Effector memory CD4-positive, alpha-beta T cell (primary cell): Measurements from ENCODE around the gene RIGI.

Experiments
- DNase-seq, 3 donors: peaks; one replicate each; pipeline ENCODE4 v3.0.0-alpha.2; 2020
- H3K27ac ChIP-seq: 2 replicates; pipeline ENCODE4 v1.7.0; 2013; ENCODE audit warnings: mild to moderate bottlenecking, low read length, moderate library complexity; ENCODE audit not compliant: insufficient read depth, poor library complexity, severe bottlenecking
- H3K27me3 ChIP-seq: replicated peaks from 2 replicates; pipeline ENCODE4 v1.7.0; 2013; ENCODE audit warnings: mild to moderate bottlenecking, low read length; ENCODE audit not compliant: insufficient read depth, control insufficient read depth, poor library complexity, severe bottlenecking
- H3K36me3 ChIP-seq: 2 replicates; pipeline ENCODE4 v1.7.0; 2013; ENCODE audit warnings: mild to moderate bottlenecking, low read length, moderate library complexity; ENCODE audit not compliant: control insufficient read depth, insufficient read depth
- H3K4me1 ChIP-seq: 2 replicates; pipeline ENCODE4 v1.7.0; 2013; ENCODE audit warnings: low read length, mild to moderate bottlenecking; ENCODE audit not compliant: control insufficient read depth, insufficient read depth, poor library complexity, severe bottlenecking
- H3K4me3 ChIP-seq: 2 replicates; pipeline ENCODE4 v1.7.0; 2013; ENCODE audit warnings: low read length, low read depth, mild to moderate bottlenecking; ENCODE audit not compliant: insufficient read depth, poor library complexity, severe bottlenecking
- H3K9me3 ChIP-seq: 2 replicates; pipeline ENCODE4 v1.7.0; 2013; ENCODE audit warnings: mild to moderate bottlenecking, low read length, moderate library complexity; ENCODE audit not compliant: control insufficient read depth
- total RNA-seq, 3 donors: gene quantifications; one replicate each; lab custom pipeline; 2026; lab: John Stamatoyannopoulos, UW

RIGI gene
- 9.3 to 41.8 (median 25.2) reads per million in 3 donors for total RNA-seq

DNA sequence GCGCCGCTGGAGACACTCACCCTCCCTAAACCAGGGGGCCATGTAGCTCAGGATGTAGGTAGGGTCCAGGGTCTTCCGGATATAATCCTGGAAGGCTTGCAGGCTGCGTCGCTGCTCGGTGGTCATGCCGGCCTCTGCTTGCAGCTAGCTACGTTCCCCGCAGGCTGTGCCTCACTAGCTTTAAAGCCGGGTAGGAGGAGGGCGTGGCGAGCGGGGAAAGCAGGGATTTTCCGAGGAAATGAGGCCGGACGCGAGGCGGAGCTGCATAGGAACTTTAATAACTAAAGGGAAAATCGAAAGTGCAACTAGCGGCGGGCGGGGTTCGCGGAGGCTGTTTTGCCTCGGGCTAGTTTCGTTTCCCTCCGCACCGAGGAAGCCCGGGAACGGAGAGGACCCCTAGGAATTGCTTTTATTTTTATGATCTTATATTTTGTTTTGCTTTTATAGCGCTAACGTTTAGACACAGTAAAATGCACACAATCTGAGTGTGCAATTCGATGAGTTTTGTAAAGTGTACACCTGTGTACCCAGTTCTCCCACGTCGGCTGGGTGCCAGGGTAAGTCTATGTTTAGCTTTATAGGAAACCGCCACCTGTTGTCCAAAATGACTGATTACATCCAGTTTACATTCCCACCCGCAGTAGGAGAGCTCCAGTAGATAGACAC lies at the start of gene RIGI:
RIGI (minus strand) TSS at position 156 of the 666 bp plus-strand sequence; CDS start at position 126, 30 bp downstream.
- Histone ChIP-seq H3K36me3 (no peaks in the 10 kb centered on the region), H3K27ac (peak within 1 kb of the TSS; percentile 83), H3K27me3 (no peaks in the 10 kb centered on the region), H3K4me3 (peak within 1 kb of the TSS; percentile 88), H3K9me3 (no peaks in the 10 kb centered on the region), H3K4me1 (peaks cover 10% of the 10 kb centered on the region)
- peak; percentile 79 to 90 (median 88) for DNase-seq

DNA sequence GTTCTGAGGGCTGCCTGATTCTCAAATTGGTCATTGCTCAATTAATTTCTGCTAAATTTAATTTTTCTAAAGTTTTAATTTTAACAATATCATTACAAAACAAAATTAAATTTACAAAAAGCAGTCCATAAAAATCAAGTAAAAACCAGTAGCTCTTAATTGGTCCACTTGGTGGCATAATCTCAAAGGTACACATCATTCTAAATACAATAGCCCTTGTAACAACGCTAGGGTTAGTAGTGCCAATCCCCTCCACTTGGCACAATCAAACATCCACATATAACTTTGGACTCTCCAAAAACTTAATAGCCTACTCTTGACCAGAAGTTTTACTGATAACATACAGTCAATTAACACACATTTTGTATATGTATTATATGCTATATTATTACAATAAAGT lies 48.9 kb upstream of the RIGI start:
- H3K36me3 ChIP-seq, result no peaks in the 10 kb centered on the region
- H3K27ac ChIP-seq, result no peak overlapping the region
- no peaks in the 10 kb centered on the region for H3K27me3 ChIP-seq
- H3K4me1 ChIP-seq, result peaks cover 9% of the 10 kb centered on the region
- DNase-seq, result no peak
- H3K9me3 ChIP-seq, result no peaks in the 10 kb centered on the region
- H3K4me3 ChIP-seq, result no peak overlapping the region

DNA sequence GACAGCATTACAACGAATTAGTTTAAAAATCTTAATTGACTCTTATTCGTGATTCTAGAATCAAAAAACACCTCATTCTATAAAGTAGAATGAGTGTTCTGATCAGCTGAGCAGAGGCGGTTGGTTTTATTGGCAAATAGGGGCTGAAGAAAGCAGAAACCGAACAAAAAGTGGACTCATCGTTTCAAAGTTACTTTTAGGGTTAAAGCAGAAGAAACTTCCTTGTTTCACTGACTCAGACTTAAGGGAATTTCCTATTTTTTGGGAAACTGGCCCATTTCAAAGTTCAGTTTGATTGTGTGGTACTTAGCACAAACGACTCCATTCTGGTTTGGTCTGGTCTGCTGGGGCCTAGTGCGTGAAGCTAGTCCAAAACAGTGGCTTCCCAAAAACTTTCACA lies 47.8 kb upstream of the RIGI start:
- Histone ChIP-seq H3K27me3 (no peaks in the 10 kb centered on the region), H3K36me3 (no peaks in the 10 kb centered on the region), H3K27ac (peak overlapping the region; percentile 76), H3K4me1 (peaks cover 9% of the 10 kb centered on the region), H3K4me3 (no peak overlapping the region), H3K9me3 (no peaks in the 10 kb centered on the region)
- DNase-seq, result no peak

DNA sequence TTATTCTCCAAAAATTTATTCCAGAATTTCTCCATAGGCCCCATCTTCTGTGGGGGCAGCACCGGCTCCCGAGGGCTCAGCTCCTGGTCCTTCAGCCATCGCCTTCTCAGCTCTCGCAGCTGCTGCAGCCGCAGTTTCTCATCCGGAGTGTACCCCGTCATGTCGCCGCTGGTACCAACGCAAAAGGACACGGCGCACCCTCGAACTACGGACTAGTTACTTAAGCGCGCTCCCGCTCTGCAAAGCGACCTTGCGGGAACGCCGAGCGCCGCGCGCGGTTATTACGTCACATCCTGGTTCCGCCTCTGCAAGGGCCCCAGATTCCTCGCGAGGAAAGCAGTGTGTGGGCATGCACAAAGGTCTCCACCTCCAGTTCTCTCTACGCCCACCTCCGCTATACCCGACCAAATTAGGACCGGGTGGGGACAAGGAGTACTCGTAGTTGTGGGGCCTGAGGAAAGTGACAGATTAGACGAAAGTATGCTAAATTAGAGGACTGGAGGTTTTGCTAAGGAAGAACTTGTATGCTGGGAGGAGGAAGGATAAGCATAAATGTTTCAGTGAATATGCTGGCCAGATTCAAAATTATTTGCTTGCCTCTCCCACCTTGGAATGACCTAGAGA lies 47.0 kb upstream of the RIGI start, which contains the start of gene NDUFB6:
NDUFB6 (minus strand) TSS at position 260 of the 624 bp plus-strand sequence; CDS start at position 161, 99 bp downstream.
- peak within 1 kb of the TSS; percentile 76 for H3K27ac ChIP-seq
- no peaks in the 10 kb centered on the region for H3K27me3 ChIP-seq
- H3K4me3 ChIP-seq, result peak within 1 kb of the TSS; percentile 79
- peaks cover 9% of the 10 kb centered on the region for H3K4me1 ChIP-seq
- peaks cover 4% of the 10 kb centered on the region for H3K36me3 ChIP-seq
- peak; percentile 90 to 92 (median 91) for DNase-seq
- no peaks in the 10 kb centered on the region for H3K9me3 ChIP-seq

DNA sequence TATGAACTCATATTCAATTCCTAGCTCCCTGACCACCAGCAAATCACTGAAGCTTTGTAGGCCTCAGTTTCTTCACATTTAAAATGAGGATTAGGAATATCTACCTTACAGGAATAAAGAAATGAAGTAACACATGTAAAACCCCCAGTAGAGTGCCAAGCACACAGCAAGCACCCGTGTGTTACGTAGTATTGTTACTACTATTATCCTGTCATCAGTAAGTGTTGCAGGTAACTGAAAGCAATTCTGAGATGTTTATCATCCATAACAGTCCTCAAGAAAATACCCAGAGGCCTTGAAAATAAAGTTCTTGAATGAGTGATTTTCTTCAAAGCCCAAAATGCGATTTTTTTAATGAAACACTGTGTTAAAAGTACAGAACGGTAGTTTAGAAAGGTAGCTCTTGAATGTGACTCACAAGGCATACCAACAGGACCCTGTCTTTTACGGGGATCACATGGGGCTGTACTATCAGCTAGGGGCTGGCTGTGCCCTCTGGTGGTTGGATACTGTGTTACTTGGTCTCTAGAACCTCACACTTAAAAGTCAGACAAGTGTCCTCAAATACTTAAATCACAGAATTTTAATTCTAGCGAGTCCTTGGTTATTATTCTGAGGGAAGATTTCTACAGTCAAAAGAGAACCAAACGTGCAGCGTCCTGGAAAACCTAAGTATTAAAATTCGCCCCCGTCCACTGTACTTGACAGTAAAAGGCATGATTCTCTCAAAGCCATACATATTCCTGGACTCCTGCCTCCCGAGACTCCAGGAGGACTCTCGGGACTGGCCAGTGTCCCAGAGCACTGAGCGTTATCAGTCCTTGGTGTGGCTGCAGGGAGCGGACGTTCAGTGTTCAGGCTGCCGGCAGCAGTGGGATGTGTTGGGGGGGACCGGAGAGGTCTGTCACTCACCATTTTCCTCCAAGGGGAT lies 46.2 kb upstream of the RIGI start:
- Histone ChIP-seq H3K27ac (peak overlapping the region; percentile 76), H3K9me3 (no peaks in the 10 kb centered on the region), H3K4me1 (peaks cover 9% of the 10 kb centered on the region), H3K36me3 (peaks cover 10% of the 10 kb centered on the region), H3K27me3 (no peaks in the 10 kb centered on the region), H3K4me3 (peak overlapping the region; percentile 79)
- DNase-seq, result peak; percentile 49 to 68 (median 65)

DNA sequence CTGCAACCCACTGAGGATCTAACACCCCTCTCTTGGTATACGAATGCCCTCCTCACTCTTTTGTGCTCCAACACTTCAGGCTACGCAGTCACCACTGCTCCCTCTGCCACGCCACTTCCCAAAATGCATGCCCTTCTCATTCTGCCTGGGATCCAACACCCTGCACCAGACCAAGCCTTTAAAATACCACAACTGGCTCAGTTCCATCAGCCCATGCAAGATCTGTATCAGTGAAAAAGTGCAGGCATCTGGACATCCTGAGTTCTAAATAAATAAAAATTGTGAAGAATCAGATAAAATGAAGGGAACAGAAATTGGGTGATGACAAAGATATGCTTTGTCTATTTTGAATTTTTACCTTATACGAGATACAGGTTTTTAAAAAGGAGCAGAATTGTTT lies 44.3 kb upstream of the RIGI start:
- H3K27ac ChIP-seq, result no peak overlapping the region
- H3K27me3 ChIP-seq, result no peaks in the 10 kb centered on the region
- no peak overlapping the region for H3K4me3 ChIP-seq
- no peak for DNase-seq
- H3K36me3 ChIP-seq, result peaks cover 24% of the 10 kb centered on the region
- peaks cover 9% of the 10 kb centered on the region for H3K4me1 ChIP-seq
- no peaks in the 10 kb centered on the region for H3K9me3 ChIP-seq

DNA sequence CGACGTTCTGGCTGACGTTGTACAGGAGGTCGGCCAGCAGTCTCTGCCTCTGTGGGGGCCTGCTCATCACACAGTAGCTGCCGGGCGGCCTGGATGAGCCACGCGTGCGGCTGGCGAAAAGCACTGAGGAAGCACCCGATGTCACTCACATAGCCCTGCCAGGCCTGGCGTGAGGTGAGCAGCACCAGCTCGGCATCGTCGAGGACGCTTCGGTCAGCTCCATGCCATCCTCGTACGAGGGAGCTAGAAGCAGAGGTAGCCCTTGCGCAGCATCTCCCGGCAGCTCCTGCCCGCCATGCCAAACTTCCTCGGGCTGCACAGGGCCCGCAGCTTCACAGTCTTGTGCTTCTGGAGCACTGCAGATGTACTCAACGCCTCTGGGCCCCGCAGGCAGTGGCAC lies 40.8 kb upstream of the RIGI start:
- no peak for DNase-seq
- H3K27ac ChIP-seq, result no peak overlapping the region
- no peak overlapping the region for H3K4me3 ChIP-seq
- peaks cover 31% of the 10 kb centered on the region for H3K36me3 ChIP-seq
- H3K9me3 ChIP-seq, result no peaks in the 10 kb centered on the region
- H3K4me1 ChIP-seq, result peaks cover 5% of the 10 kb centered on the region
- H3K27me3 ChIP-seq, result no peaks in the 10 kb centered on the region

DNA sequence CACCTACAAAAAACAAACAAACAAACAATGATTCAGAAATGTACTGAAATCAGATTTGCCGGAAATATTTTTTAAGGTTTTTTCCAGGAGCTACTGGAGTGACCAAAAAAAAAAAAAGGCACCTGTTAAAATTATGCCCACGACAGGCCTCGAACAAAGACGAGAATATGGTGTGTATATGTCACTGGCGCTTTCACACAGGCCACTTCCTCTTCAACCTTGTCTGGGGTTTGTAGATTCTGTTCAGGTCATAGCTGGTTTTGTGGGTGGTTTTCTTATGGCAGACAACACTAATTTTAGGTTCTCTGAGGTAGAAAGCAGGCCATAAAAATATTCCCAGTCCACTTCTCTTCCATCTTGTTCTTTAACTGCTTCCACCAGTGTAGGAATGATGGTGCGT lies 40.0 kb upstream of the RIGI start:
- no peaks in the 10 kb centered on the region for H3K27me3 ChIP-seq
- no peaks in the 10 kb centered on the region for H3K9me3 ChIP-seq
- no peak for DNase-seq
- H3K4me1 ChIP-seq, result no peaks in the 10 kb centered on the region
- no peak overlapping the region for H3K27ac ChIP-seq
- no peak overlapping the region for H3K4me3 ChIP-seq
- H3K36me3 ChIP-seq, result peaks cover 31% of the 10 kb centered on the region

DNA sequence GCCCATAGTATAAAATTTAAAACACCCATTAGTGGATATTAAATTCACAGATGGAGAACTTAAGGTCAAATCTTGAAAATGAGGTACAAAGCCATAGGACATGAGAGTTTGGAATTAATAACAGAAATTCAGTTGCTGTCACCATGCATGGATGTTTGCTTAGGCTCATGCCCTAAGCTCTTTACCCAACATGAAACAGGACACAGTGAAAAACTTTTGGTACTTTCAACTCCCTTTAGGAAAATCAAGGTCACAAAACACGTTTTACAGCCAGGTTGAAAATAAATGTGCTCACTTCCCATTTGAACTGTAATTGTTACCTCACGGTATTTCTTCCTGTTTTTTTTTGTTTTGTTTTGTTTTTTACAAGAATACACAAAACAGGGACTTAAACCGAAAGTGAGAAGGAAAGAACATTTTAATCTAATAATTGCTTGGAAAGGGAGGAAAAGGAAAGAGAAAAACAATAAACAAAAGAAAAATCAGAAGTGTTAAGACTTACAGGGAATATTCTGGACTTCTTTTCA lies 32.5 kb upstream of the RIGI start:
- no peak overlapping the region for H3K4me3 ChIP-seq
- no peaks in the 10 kb centered on the region for H3K9me3 ChIP-seq
- H3K27me3 ChIP-seq, result no peaks in the 10 kb centered on the region
- no peak for DNase-seq
- no peaks in the 10 kb centered on the region for H3K4me1 ChIP-seq
- no peak overlapping the region for H3K27ac ChIP-seq
- no peaks in the 10 kb centered on the region for H3K36me3 ChIP-seq
